GM21786 (cell line): ENCODE data around the gene PCK2.
A peak's percentile ranks its signal among the peaks of the same experiment; 100 is the strongest.

Experiments used
- ATAC-seq: cut with Tn5 transposase; IDR thresholded peaks from one replicate; pipeline ENCODE4 v1.9.1; 2021; ENCODE audit not compliant: unreplicated experiment

PCK2 gene

GRCh38 chr14:24135834-24136683 is 41.9 kb downstream of the PCK2 start, which contains the start of gene PSME1:
PSME1 (plus strand) TSS chr14:24136194; CDS start chr14:24136263, 69 bp downstream.
- ATAC-seq: peak; percentile 79

GRCh38 chr14:24136684-24137528 is 42.8 kb downstream of the PCK2 start:
- ATAC-seq: no peak

- no peak for ATAC-seq
Measured at GRCh38 chr14:24137529-24138395, 43.7 kb downstream of the PCK2 start.

- ATAC-seq: no peak
Measured at GRCh38 chr14:24138396-24139271, 44.5 kb downstream of the PCK2 start.

- no peak for ATAC-seq
Measured at GRCh38 chr14:24139272-24139934, 45.3 kb downstream of the PCK2 start.

- peak; percentile 89 for ATAC-seq
Measured at GRCh38 chr14:24141097-24141880, 47.2 kb downstream of the PCK2 start, which contains the start of gene EMC9. EMC9 (minus strand) TSS chr14:24141591; CDS start chr14:24141304, 287 bp downstream.

GRCh38 chr14:24143511-24143910 is 49.4 kb downstream of the PCK2 start:
- no peak for ATAC-seq

- no peak for ATAC-seq
Measured at GRCh38 chr14:24144451-24144850, 50.3 kb downstream of the PCK2 start.

- ATAC-seq: no peak
Measured at GRCh38 chr14:24145219-24145618, 51.1 kb downstream of the PCK2 start.

- no peak for ATAC-seq
Measured at GRCh38 chr14:24145690-24146452, 51.8 kb downstream of the PCK2 start.

- ATAC-seq: peak; percentile 58
Measured at GRCh38 chr14:24146453-24146977, 52.4 kb downstream of the PCK2 start, which contains the start of gene PSME2. PSME2 (minus strand) TSS chr14:24146610; CDS start chr14:24146581, 29 bp downstream.

GRCh38 chr14:24146978-24147760 is 53.1 kb downstream of the PCK2 start, which contains the start of gene RNF31:
RNF31 (plus strand) TSS chr14:24147498; CDS start chr14:24147699, 201 bp downstream.
- peak; percentile 78 for ATAC-seq

- ATAC-seq: no peak
Measured at GRCh38 chr14:24147761-24148428, 53.8 kb downstream of the PCK2 start.

GRCh38 chr14:24149302-24149969 is 55.3 kb downstream of the PCK2 start:
- no peak for ATAC-seq

- no peak for ATAC-seq
Measured at GRCh38 chr14:24150061-24150460, 56.0 kb downstream of the PCK2 start.
